ENCODE results near the gene ARHGAP42. TPM values are rescaled to one million over a fixed set of nuclear protein-coding genes. Genes with fewer than 3 reads are reported as not detected.

Gene ARHGAP42
- total RNA-seq, 1 experiment from 2014 or later, result 39.1 TPM

GRCh38 chr11:100671471-100671870, 15.6 kb upstream of the ARHGAP42 start:
- no peak overlapping the region for H3K27ac ChIP-seq (ENCODE audit: insufficient read length, low read depth, low read length)
- no peaks in the 10 kb centered on the region for H3K9me3 ChIP-seq (ENCODE audit: control insufficient read depth, low read depth, low read length)
- TF ChIP-seq, protein P1, sequence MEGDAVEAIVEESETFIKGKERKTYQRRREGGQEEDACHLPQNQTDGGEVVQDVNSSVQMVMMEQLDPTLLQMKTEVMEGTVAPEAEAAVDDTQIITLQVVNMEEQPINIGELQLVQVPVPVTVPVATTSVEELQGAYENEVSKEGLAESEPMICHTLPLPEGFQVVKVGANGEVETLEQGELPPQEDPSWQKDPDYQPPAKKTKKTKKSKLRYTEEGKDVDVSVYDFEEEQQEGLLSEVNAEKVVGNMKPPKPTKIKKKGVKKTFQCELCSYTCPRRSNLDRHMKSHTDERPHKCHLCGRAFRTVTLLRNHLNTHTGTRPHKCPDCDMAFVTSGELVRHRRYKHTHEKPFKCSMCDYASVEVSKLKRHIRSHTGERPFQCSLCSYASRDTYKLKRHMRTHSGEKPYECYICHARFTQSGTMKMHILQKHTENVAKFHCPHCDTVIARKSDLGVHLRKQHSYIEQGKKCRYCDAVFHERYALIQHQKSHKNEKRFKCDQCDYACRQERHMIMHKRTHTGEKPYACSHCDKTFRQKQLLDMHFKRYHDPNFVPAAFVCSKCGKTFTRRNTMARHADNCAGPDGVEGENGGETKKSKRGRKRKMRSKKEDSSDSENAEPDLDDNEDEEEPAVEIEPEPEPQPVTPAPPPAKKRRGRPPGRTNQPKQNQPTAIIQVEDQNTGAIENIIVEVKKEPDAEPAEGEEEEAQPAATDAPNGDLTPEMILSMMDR (conservative IDR thresholded peaks at IDR 0.05), result no peak
- H3K36me3 Mint-ChIP-seq (ENCODE audit: insufficient read depth in 1 of 3, low read depth in 3 of 3), result no peaks in the 10 kb centered on the region
- no peak overlapping the region for H3K27ac Mint-ChIP-seq
- H2AK5ac ChIP-seq (ENCODE audit: insufficient read length, low read length), result no peak overlapping the region
- DNase-seq, result no peak
- H3K9me3 Mint-ChIP-seq, result no peaks in the 10 kb centered on the region
- 0 out of 2 replicates have a peak, but pooled peaks cover 3% of the 10 kb centered on the region for H3K4me1 ChIP-seq (ENCODE audit: insufficient read depth, low read length)
- no peak overlapping the region for H3K4me3 Mint-ChIP-seq
- H3K79me2 ChIP-seq (ENCODE audit: insufficient read depth, low read length), result no peaks in the 10 kb centered on the region; the same call in 1 of the 2 replicates
- no peak overlapping the region for H2BK15ac ChIP-seq (ENCODE audit: low read depth, low read length)
- H2BK12ac ChIP-seq (ENCODE audit: insufficient read length, low read depth, low read length), result no peak overlapping the region
- H3K4ac ChIP-seq (ENCODE audit: low read depth, low read length), result no peak overlapping the region
- H2BK120ac ChIP-seq (ENCODE audit: low read depth, low read length, poor library complexity, severe bottlenecking), result no peak overlapping the region
- H3K4me2 ChIP-seq (ENCODE audit: insufficient read depth, insufficient read length, low read length), result no peak overlapping the region
- H3K27me3 Mint-ChIP-seq (ENCODE audit: low read depth), result no peaks in the 10 kb centered on the region
- H3K14ac ChIP-seq (ENCODE audit: insufficient read depth, low read length), result no peak overlapping the region
- H3K9ac ChIP-seq (ENCODE audit: extremely low read depth, insufficient read length, low read length), result no peak overlapping the region
- H3T11ph ChIP-seq (ENCODE audit: low read length), result no peak overlapping the region
- no CpG with 5 or more reads among the region's 6 CpGs for WGBS (ENCODE audit: extremely low coverage, insufficient read length, low lambda C conversion rate)
- no peak overlapping the region for H3K56ac ChIP-seq (ENCODE audit: insufficient read length, low read depth, low read length)
- H3K23me2 ChIP-seq (ENCODE audit: insufficient read length, low read depth, low read length, poor library complexity, severe bottlenecking), result no peaks in the 10 kb centered on the region
- H3K4me1 Mint-ChIP-seq, result peaks cover 20 to 21% of the 10 kb centered on the region in 2 experiments
- H4K5ac ChIP-seq (ENCODE audit: insufficient read length, low read depth, low read length), result no peak overlapping the region
- no peak overlapping the region for H2AFZ ChIP-seq (ENCODE audit: low read length)
- no peaks in the 10 kb centered on the region for H3K79me1 ChIP-seq (ENCODE audit: insufficient read depth, low read depth, low read length, poor library complexity, severe bottlenecking)
- no peak overlapping the region for H3K18ac ChIP-seq (ENCODE audit: insufficient read length, low read depth, low read length)
- no peak overlapping the region for H2BK5ac ChIP-seq (ENCODE audit: insufficient read length, low read length)
- no peaks in the 10 kb centered on the region for H3K27me3 ChIP-seq (ENCODE audit: insufficient read depth, low read length)
- H3K23ac ChIP-seq (ENCODE audit: insufficient read length, low read depth, low read length), result no peak overlapping the region
- no peak overlapping the region for H2BK20ac ChIP-seq (ENCODE audit: low read depth, low read length, poor library complexity, severe bottlenecking)
- H4K91ac ChIP-seq (ENCODE audit: insufficient read length, low read depth, low read length), result no peak overlapping the region
- H4K8ac ChIP-seq (replicated peaks; ENCODE audit: insufficient read length, low read depth, low read length), result no peak overlapping the region
- no peaks in the 10 kb centered on the region for H4K20me1 ChIP-seq (ENCODE audit: control insufficient read depth, insufficient read depth, insufficient read length)

All from H9 (cell line).